ENCODE results near the gene HAVCR1. TPM values are rescaled to one million over a fixed set of nuclear protein-coding genes. Genes with fewer than 3 reads are reported as not detected.

HAVCR1 gene
- total RNA-seq, 1 experiment from 2014 or later, result not detected

GRCh38 chr5:157067005-157067404 lies 8.1 kb upstream of the HAVCR1 start:
- no peak for ATAC-seq
- POLR2A ChIA-PET, result no interaction called here
- CTCF ChIA-PET, result interaction anchor here (0.6 kb wide), 1 partner anchor 174 kb away, joined by 5 read pairs; no protein-coding TSS in a partner anchor
- Mint-ChIP-seq H3K4me1 (peaks cover 6% of the 10 kb centered on the region; the same call in 1 of the 2 replicates), H3K27me3 (ENCODE audit: low read depth) (no peaks in the 10 kb centered on the region), H3K9me3 (no peaks in the 10 kb centered on the region), H3K4me3 (no peak overlapping the region), H3K36me3 (no peaks in the 10 kb centered on the region), H3K27ac (no peak overlapping the region)
- no peak for DNase-seq (ENCODE audit: low spot score)
- no peak for TF ChIP-seq NFE2L1 (CRISPR knock-in tag; IDR thresholded peaks at IDR 0.05)
- TF ChIP-seq JUN (CRISPR knock-in tag; IDR thresholded peaks at IDR 0.05), result no peak
- TF ChIP-seq KAT7 (CRISPR knock-in tag; IDR thresholded peaks at IDR 0.05; ENCODE audit: borderline replicate concordance), result no peak
- no peak for TF ChIP-seq TEAD4 (CRISPR knock-in tag; IDR thresholded peaks at IDR 0.05)
- TF ChIP-seq SMAD4 (CRISPR knock-in tag; IDR thresholded peaks at IDR 0.05), result no peak
- TF ChIP-seq CREB1 (CRISPR knock-in tag; IDR thresholded peaks at IDR 0.05), result no peak
- TF ChIP-seq, protein P1, sequence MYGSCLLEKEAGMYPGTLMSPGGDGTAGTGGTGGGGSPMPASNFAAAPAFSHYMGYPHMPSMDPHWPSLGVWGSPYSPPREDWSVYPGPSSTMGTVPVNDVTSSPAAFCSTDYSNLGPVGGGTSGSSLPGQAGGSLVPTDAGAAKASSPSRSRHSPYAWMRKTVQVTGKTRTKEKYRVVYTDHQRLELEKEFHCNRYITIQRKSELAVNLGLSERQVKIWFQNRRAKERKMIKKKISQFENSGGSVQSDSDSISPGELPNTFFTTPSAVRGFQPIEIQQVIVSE (CRISPR knock-in tag; IDR thresholded peaks at IDR 0.05; ENCODE audit: borderline replicate concordance), result no peak
- TF ChIP-seq NR1H2 (CRISPR knock-in tag; IDR thresholded peaks at IDR 0.05), result no peak
- TF ChIP-seq ZNF396 (CRISPR knock-in tag; IDR thresholded peaks at IDR 0.05; ENCODE audit: borderline replicate concordance), result no peak
- TF ChIP-seq ZNF219 (CRISPR knock-in tag; IDR thresholded peaks at IDR 0.05; ENCODE audit: borderline replicate concordance), result no peak
- TF ChIP-seq ZNF416 (CRISPR knock-in tag; IDR thresholded peaks at IDR 0.05), result no peak
- no peak for TF ChIP-seq EMX1 (CRISPR knock-in tag; IDR thresholded peaks at IDR 0.05)
- TF ChIP-seq NFYB (CRISPR knock-in tag; conservative IDR thresholded peaks at IDR 0.05; ENCODE audit: low read depth), result no peak
- TF ChIP-seq ATF6 (CRISPR knock-in tag; IDR thresholded peaks at IDR 0.05), result no peak
- TF ChIP-seq USF2 (CRISPR knock-in tag; IDR thresholded peaks at IDR 0.05), result no peak
- TF ChIP-seq ETV6 (CRISPR knock-in tag; IDR thresholded peaks at IDR 0.05), result no peak

GRCh38 chr5:157066080-157066479 lies 7.2 kb upstream of the HAVCR1 start:
- Mint-ChIP-seq H3K27ac (no peak overlapping the region), H3K4me3 (no peak overlapping the region), H3K27me3 (ENCODE audit: low read depth) (no peaks in the 10 kb centered on the region), H3K9me3 (no peaks in the 10 kb centered on the region), H3K36me3 (no peaks in the 10 kb centered on the region), H3K4me1 (peaks cover 6% of the 10 kb centered on the region; the same call in 1 of the 2 replicates)
- no peak for ATAC-seq
- TF ChIP-seq, protein P2, sequence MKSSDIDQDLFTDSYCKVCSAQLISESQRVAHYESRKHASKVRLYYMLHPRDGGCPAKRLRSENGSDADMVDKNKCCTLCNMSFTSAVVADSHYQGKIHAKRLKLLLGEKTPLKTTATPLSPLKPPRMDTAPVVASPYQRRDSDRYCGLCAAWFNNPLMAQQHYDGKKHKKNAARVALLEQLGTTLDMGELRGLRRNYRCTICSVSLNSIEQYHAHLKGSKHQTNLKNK (CRISPR knock-in tag; IDR thresholded peaks at IDR 0.05), result no peak
- no peak for TF ChIP-seq OVOL2 (CRISPR knock-in tag; IDR thresholded peaks at IDR 0.05; ENCODE audit: borderline replicate concordance)
- TF ChIP-seq, protein P3, sequence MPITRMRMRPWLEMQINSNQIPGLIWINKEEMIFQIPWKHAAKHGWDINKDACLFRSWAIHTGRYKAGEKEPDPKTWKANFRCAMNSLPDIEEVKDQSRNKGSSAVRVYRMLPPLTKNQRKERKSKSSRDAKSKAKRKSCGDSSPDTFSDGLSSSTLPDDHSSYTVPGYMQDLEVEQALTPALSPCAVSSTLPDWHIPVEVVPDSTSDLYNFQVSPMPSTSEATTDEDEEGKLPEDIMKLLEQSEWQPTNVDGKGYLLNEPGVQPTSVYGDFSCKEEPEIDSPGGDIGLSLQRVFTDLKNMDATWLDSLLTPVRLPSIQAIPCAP (CRISPR knock-in tag; IDR thresholded peaks at IDR 0.05), result no peak
- TF ChIP-seq, protein P4, sequence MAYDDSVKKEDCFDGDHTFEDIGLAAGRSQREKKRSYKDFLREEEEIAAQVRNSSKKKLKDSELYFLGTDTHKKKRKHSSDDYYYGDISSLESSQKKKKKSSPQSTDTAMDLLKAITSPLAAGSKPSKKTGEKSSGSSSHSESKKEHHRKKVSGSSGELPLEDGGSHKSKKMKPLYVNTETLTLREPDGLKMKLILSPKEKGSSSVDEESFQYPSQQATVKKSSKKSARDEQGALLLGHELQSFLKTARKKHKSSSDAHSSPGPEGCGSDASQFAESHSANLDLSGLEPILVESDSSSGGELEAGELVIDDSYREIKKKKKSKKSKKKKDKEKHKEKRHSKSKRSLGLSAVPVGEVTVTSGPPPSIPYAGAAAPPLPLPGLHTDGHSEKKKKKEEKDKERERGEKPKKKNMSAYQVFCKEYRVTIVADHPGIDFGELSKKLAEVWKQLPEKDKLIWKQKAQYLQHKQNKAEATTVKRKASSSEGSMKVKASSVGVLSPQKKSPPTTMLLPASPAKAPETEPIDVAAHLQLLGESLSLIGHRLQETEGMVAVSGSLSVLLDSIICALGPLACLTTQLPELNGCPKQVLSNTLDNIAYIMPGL (CRISPR knock-in tag; IDR thresholded peaks at IDR 0.05), result no peak
- TF ChIP-seq NFATC4 (CRISPR knock-in tag; IDR thresholded peaks at IDR 0.05), result no peak
- no peak for DNase-seq (ENCODE audit: low spot score)
- POLR2A ChIA-PET, result no interaction called here
- CTCF ChIA-PET, result interaction anchor here (0.6 kb wide), 1 partner anchor 173 kb away, joined by 5 read pairs; no protein-coding TSS in a partner anchor
